Measurements from ENCODE around the gene MYO9B.

The MYO9B gene

GRCh38 chr19:17074634-17075034, 943 bp upstream of the MYO9B start:
- no peak for TF ChIP-seq GATA3 (IDR thresholded peaks at IDR 0.05; ENCODE audit: low read depth, low read length)
- no peak for TF ChIP-seq GATA2 (IDR thresholded peaks at IDR 0.05; ENCODE audit: low read depth, low read length)

- TF ChIP-seq GATA3 (IDR thresholded peaks at IDR 0.05; ENCODE audit: low read depth, low read length) (no peak), GATA2 (IDR thresholded peaks at IDR 0.05; ENCODE audit: low read depth, low read length) (no peak)
These were observed 426 bp downstream of the MYO9B start for GRCh38 chr19:17075864-17076542.

GRCh38 chr19:17076543-17076991, 990 bp downstream of the MYO9B start:
- no peak for TF ChIP-seq GATA2 (IDR thresholded peaks at IDR 0.05; ENCODE audit: low read depth, low read length)
- no peak for TF ChIP-seq GATA3 (IDR thresholded peaks at IDR 0.05; ENCODE audit: low read depth, low read length)

GRCh38 chr19:17077447-17078028, 2.0 kb downstream of the MYO9B start:
- no peak for TF ChIP-seq GATA2 (IDR thresholded peaks at IDR 0.05; ENCODE audit: low read depth, low read length)
- TF ChIP-seq GATA3 (IDR thresholded peaks at IDR 0.05; ENCODE audit: low read depth, low read length): no peak

- no peak for TF ChIP-seq GATA2 (IDR thresholded peaks at IDR 0.05; ENCODE audit: low read depth, low read length)
- no peak for TF ChIP-seq GATA3 (IDR thresholded peaks at IDR 0.05; ENCODE audit: low read depth, low read length)
These were observed 2.7 kb downstream of the MYO9B start for GRCh38 chr19:17078036-17078919.

GRCh38 chr19:17078920-17079709, 3.5 kb downstream of the MYO9B start:
- TF ChIP-seq GATA3 (IDR thresholded peaks at IDR 0.05; ENCODE audit: low read depth, low read length) (no peak), GATA2 (IDR thresholded peaks at IDR 0.05; ENCODE audit: low read depth, low read length) (no peak)

- TF ChIP-seq GATA3 (IDR thresholded peaks at IDR 0.05; ENCODE audit: low read depth, low read length) (no peak), GATA2 (IDR thresholded peaks at IDR 0.05; ENCODE audit: low read depth, low read length) (no peak)
These were observed 4.3 kb downstream of the MYO9B start for GRCh38 chr19:17079710-17080439.

GRCh38 chr19:17080440-17080801, 4.8 kb downstream of the MYO9B start:
- TF ChIP-seq GATA2 (IDR thresholded peaks at IDR 0.05; ENCODE audit: low read depth, low read length): no peak
- no peak for TF ChIP-seq GATA3 (IDR thresholded peaks at IDR 0.05; ENCODE audit: low read depth, low read length)

GRCh38 chr19:17081672-17082630, 6.4 kb downstream of the MYO9B start:
- TF ChIP-seq GATA2 (IDR thresholded peaks at IDR 0.05; ENCODE audit: low read depth, low read length) (no peak), GATA3 (IDR thresholded peaks at IDR 0.05; ENCODE audit: low read depth, low read length) (no peak)

- TF ChIP-seq GATA2 (IDR thresholded peaks at IDR 0.05; ENCODE audit: low read depth, low read length): no peak
- TF ChIP-seq GATA3 (IDR thresholded peaks at IDR 0.05; ENCODE audit: low read depth, low read length): no peak
These were observed 10.5 kb downstream of the MYO9B start for GRCh38 chr19:17086120-17086519.

- TF ChIP-seq GATA3 (IDR thresholded peaks at IDR 0.05; ENCODE audit: low read depth, low read length) (no peak), GATA2 (IDR thresholded peaks at IDR 0.05; ENCODE audit: low read depth, low read length) (no peak)
These were observed 11.3 kb downstream of the MYO9B start for GRCh38 chr19:17086834-17087233.

GRCh38 chr19:17088552-17088951, 13.0 kb downstream of the MYO9B start:
- no peak for TF ChIP-seq GATA2 (IDR thresholded peaks at IDR 0.05; ENCODE audit: low read depth, low read length)
- TF ChIP-seq GATA3 (IDR thresholded peaks at IDR 0.05; ENCODE audit: low read depth, low read length): no peak

Data from SH-SY5Y (cell line).